Erythroblast (primary cell): ENCODE results near the gene ABHD11.

Source experiments
- DNase-seq, 2 experiments: peaks; one replicate each; lab custom pipeline; 2025; lab: John Stamatoyannopoulos, UW
- GATA1 ChIP-seq: IDR thresholded peaks from 2 replicates; pipeline ENCODE4 v1.6.1; 2011; ENCODE audit warnings: low read depth, mild to moderate bottlenecking, control low read depth, low read length, moderate library complexity
- POLR2A ChIP-seq: IDR thresholded peaks from 2 replicates; pipeline ENCODE4 v1.6.1; 2011; ENCODE audit warnings: mild to moderate bottlenecking, low read length

The ABHD11 gene

DNA sequence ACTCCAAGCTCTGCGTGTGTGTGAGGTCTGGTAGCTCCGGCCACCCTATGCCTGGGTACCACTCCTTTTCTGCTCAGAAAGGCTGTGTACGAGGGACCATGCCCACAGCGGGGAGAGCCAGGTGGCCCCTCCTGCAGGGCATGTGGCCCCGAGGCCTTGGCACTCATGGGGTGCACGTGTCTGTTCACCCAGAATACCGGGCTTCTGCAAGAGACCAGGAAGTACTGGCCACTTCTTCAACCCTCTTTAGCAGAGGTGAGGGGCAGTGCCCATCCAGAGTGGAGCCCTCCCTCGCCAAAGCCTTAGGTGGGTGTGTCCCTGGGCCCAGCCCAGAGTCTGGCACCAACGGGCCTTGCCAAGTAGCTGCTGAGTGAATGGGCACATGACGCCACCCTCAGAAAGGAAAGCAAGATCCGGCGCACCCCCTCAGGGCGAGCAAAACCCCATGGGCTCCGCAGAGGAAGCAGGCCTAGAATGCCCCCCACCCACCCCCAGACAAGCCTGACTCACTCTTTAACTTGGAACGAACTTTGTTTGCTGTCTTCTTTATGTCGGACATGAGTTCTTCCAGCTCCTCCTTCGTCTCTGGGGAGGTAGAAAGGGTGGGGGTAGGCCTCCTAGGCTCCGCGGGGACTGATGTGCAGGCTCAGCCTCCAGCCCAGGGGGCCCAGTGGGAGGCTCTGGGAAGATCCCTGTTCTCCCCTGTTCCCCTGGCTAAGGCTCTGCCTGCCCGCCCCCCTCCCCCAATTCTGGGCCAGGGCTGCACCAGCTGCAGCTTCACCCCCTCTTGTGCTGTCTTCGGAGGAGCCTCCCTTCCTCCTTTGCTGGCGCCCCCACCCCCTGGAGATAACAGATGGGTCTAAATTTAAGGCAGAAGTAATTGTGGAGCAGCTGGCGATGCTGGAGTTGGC lies 33.7 kb downstream of the ABHD11 start:
- DNase-seq: no peak
- TF ChIP-seq GATA1 (no peak), POLR2A (no peak)

DNA sequence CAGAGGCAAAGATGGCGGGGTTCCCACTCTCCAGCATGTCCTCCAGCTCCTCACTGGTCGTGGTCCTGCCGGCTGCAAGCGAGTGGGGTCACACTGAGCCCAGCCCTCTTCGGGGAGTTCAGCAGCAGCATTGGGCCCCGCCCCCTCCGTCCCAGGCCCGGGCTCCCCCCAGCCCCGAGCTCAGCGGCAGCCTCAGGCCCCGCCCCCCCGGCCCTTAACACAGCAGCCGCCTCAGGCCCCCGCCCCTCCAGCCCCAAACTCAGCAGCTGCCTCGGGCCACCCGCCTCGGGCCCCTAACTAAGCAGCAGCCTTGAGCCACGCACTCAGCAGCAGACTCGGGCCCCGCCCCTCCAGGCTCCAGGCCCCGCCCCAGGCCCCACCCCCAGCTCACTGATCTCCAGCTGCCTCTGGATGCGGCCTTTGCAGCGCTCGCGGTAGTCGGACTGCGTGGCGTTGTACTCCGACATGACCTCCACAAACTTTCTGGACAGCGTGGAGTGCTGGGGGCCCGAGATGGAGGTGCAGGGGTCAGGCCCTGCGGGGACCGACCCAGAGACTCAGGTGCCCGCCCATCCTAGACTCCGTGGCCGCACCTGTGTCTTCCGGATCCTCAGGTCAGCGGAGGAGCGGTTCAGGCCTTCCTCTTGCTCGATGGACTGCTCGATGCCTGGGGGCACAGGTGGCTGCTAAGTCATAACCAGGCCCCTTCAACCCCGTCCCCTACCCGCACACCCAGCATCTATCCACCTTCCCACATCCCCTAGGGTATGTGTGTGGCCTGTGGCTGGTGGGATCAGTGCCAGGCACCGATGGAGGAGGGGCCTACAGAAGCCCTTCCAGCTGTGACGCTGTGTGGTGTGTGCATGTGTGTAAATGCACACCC lies 34.6 kb downstream of the ABHD11 start:
- TF ChIP-seq GATA1 (no peak), POLR2A (no peak)
- DNase-seq: peak; percentile 70 to 83

DNA sequence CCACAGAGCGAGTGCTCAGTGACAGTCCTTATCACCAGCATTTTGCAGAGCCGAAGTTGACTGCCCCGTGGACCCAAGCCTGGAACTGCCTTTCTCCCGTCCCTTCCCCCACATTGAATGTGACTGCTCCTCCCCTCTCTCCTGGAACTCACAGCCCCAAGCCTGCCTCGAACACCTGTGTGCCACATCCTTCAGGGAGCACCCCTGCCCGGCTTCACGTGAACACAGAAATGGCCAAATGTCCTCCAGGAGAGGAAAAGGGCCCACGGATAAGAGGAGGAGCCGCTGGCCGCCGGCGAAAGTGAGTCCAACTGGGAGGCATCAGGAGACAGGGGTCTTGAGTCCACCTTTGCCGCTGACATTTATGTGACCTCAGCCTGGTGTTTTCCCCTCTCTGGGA lies 35.4 kb downstream of the ABHD11 start:
- DNase-seq: no peak
- TF ChIP-seq POLR2A: no peak
- no peak for TF ChIP-seq GATA1

- TF ChIP-seq GATA1 (no peak), POLR2A (no peak)
- no peak for DNase-seq
These were observed 35.9 kb downstream of the ABHD11 start for GRCh38 chr7:73702665-73703064.

- no peak for DNase-seq
- TF ChIP-seq GATA1 (no peak), POLR2A (no peak)
These were observed 36.4 kb downstream of the ABHD11 start for GRCh38 chr7:73702226-73702625.

DNA sequence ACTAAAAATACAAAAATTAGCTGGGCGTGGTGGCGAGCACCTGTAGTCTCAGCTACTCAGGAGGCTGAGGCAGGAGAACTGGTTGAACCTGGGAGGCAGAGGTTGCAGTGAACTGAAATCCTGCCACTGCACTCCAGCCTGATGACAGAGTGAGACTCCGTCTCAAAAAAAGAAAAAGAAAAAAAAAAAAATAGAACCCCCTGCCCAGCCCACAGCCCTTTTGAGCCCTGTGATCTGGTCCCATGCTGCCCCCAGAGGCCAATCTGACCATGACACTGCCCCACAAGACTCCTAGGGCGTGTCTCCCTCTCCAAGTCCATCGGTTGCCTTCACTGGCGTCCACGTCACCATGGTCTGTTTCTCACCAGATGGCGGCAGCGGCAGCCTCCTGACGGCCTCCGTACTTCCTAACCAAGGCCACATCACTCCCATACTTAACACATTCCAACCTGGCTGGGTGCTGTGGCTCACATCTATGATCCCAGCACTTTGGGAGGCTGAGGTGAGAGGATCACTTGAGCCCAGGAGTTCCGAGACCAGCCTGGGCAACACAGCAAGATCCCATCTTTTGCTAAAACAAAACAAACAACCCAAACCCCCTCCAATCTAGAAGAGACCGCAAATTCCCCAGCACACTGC lies 37.1 kb downstream of the ABHD11 start:
- peak; percentile 55 to 68 for DNase-seq
- TF ChIP-seq GATA1 (no peak), POLR2A (no peak)

DNA sequence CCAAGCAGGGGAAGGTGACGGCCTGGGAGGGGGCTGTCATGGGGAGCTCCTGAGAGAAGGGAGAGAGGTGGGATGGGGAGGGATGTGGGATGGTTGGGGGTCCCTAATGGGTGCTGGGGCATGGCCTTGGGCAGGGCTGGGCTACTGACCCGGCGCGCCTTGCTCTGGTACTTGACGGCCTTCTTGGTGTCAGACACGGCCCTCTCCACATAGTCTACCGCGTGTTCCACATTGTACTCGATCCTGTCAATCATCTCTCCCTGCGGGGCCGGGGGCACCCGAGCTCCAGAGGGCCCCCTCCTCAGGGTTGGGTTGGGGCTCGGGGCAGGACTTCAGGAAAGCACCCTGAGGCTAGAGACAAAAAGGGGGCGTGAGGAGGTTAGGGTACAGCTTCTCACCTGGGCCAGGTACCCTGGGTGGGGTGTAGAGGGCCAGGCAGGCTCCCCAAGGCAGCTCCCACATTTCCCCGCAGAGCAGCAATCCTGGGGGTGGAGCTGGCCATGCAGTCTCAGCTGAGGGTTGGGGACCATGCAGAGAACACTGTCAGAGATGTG lies 37.9 kb downstream of the ABHD11 start:
- no peak for DNase-seq

GRCh38 chr7:73700069-73700423 lies 38.6 kb downstream of the ABHD11 start:
- no peak for TF ChIP-seq GATA1
- TF ChIP-seq POLR2A: no peak
- no peak for DNase-seq

More for the DNA sequence above, 37.9 kb downstream of the ABHD11 start:
- no peak for TF ChIP-seq GATA1
- TF ChIP-seq POLR2A: no peak

- TF ChIP-seq POLR2A (no peak), GATA1 (no peak)
- no peak for DNase-seq
These were observed 39.1 kb downstream of the ABHD11 start for GRCh38 chr7:73699370-73700068.

- TF ChIP-seq POLR2A: no peak
- no peak for TF ChIP-seq GATA1
- DNase-seq: no peak
These were observed 40.2 kb downstream of the ABHD11 start for GRCh38 chr7:73698410-73698809.

DNA sequence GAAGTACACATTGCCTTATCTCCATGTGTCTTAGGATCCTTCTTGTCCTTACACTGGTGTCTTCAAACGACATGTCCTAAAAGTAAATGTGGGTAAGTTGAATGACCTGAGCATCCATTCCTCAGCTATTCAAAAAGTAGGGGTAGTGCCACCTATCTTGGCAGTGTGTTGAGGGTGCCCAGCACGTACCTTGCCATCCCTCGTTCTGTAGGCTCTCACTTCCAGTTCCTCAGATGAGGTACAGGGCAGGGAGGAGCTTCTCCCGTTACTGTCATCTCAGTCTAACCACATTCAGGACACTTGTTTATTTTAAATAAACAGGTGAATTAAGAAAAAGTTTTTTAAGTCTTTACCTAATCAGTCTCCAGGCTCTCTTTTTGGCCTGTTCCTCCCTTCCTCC lies 42.2 kb downstream of the ABHD11 start:
- DNase-seq: no peak
- TF ChIP-seq POLR2A (no peak), GATA1 (no peak)

DNA sequence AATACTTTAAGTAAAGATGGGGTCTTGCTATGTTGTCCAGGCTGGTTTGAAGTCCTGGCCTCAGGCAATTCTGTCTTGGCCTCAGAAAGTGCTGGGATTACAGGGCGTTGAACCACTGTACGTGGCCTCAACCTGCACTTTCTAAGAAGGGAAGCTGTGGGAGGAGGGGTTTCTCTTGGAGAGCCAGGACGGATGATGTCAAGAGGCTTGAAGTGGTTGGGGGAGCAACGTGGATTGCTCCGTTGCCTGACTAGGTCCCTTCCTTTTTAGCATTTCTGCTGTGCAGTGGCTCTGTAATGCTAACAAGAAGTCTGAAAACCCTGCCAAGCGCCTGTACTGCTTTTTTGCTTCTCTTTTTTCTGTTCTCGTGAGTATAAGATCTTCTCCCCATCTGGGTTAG lies 48.0 kb downstream of the ABHD11 start:
- no peak for DNase-seq
- no peak for TF ChIP-seq GATA1
- TF ChIP-seq POLR2A: no peak

- no peak for DNase-seq
- no peak for TF ChIP-seq POLR2A
- no peak for TF ChIP-seq GATA1
These were observed 50.3 kb downstream of the ABHD11 start for GRCh38 chr7:73688288-73688687.
